ENCODE results near the gene HASPIN.
"Not testable (repeated sequence)": the region's sequence is repeated elsewhere in the genome, so short reads cannot be mapped to it uniquely, and the experiment has no call there.

HASPIN gene

GRCh38 chr17:3695129-3695722 lies 28.5 kb upstream of the HASPIN start:
- in situ Hi-C loops (cut with HindIII; ENCODE audit: low sequenced_read_pairs) = loop anchor here (10.0 kb wide), 1 partner anchor 70 kb away; no protein-coding TSS in a partner anchor

- in situ Hi-C loops (cut with HindIII; ENCODE audit: low sequenced_read_pairs) = loop anchor here (10.0 kb wide), 1 partner anchor 69 kb away; no protein-coding TSS in a partner anchor
These were observed 27.8 kb upstream of the HASPIN start, which contains the start of gene P2RX5 for GRCh38 chr17:3695723-3696411. Gene P2RX5, minus strand, starts transcription at chr17:3696155. Its CDS starts 150 bp downstream, at chr17:3696005.

- in situ Hi-C loops (cut with HindIII; ENCODE audit: low sequenced_read_pairs) = loop anchor here (10.0 kb wide), 1 partner anchor 68 kb away; no protein-coding TSS in a partner anchor
These were observed 26.6 kb upstream of the HASPIN start for GRCh38 chr17:3697103-3697476.

- in situ Hi-C loops (cut with HindIII; ENCODE audit: low sequenced_read_pairs) = loop anchor here (10.0 kb wide), 1 partner anchor 67 kb away; no protein-coding TSS in a partner anchor
These were observed 25.6 kb upstream of the HASPIN start for GRCh38 chr17:3698139-3698538.

GRCh38 chr17:3699951-3700350 lies 23.8 kb upstream of the HASPIN start:
- in situ Hi-C loops (cut with HindIII; ENCODE audit: low sequenced_read_pairs) = loop anchor here (10.0 kb wide), 1 partner anchor 65 kb away; no protein-coding TSS in a partner anchor

GRCh38 chr17:3702041-3702539 lies 21.6 kb upstream of the HASPIN start:
- in situ Hi-C loops (cut with HindIII; ENCODE audit: low sequenced_read_pairs) = not testable (repeated sequence)

GRCh38 chr17:3704931-3705717 lies 18.6 kb upstream of the HASPIN start:
- in situ Hi-C loops (cut with HindIII; ENCODE audit: low sequenced_read_pairs) = no loop called here

- in situ Hi-C loops (cut with HindIII; ENCODE audit: low sequenced_read_pairs) = not testable (repeated sequence)
These were observed 18.1 kb upstream of the HASPIN start for GRCh38 chr17:3705718-3705984.

GRCh38 chr17:3708366-3708765 lies 15.3 kb upstream of the HASPIN start:
- in situ Hi-C loops (cut with HindIII; ENCODE audit: low sequenced_read_pairs) = no loop called here

- in situ Hi-C loops (cut with HindIII; ENCODE audit: low sequenced_read_pairs) = no loop called here
These were observed 12.7 kb upstream of the HASPIN start for GRCh38 chr17:3710951-3711383.

- in situ Hi-C loops (cut with HindIII; ENCODE audit: low sequenced_read_pairs) = no loop called here
These were observed 10.8 kb upstream of the HASPIN start for GRCh38 chr17:3712811-3713463.

GRCh38 chr17:3715296-3715695 lies 8.4 kb upstream of the HASPIN start:
- in situ Hi-C loops (cut with HindIII; ENCODE audit: low sequenced_read_pairs) = no loop called here

- in situ Hi-C loops (cut with HindIII; ENCODE audit: low sequenced_read_pairs) = no loop called here
These were observed 5.5 kb upstream of the HASPIN start for GRCh38 chr17:3718201-3718600.

GRCh38 chr17:3719265-3719664 lies 4.4 kb upstream of the HASPIN start:
- in situ Hi-C loops (cut with HindIII; ENCODE audit: low sequenced_read_pairs) = no loop called here

- in situ Hi-C loops (cut with HindIII; ENCODE audit: low sequenced_read_pairs) = no loop called here
These were observed 987 bp upstream of the HASPIN start for GRCh38 chr17:3722716-3723115.

GRCh38 chr17:3723188-3723555 lies 531 bp upstream of the HASPIN start:
- in situ Hi-C loops (cut with HindIII; ENCODE audit: low sequenced_read_pairs) = no loop called here

- in situ Hi-C loops (cut with HindIII; ENCODE audit: low sequenced_read_pairs) = no loop called here
These were observed 825 bp downstream of the HASPIN start for GRCh38 chr17:3724378-3725077.

- in situ Hi-C loops (cut with HindIII; ENCODE audit: low sequenced_read_pairs) = no loop called here
These were observed 3.3 kb downstream of the HASPIN start for GRCh38 chr17:3727041-3727440.

- in situ Hi-C loops (cut with HindIII; ENCODE audit: low sequenced_read_pairs) = not testable (repeated sequence)
These were observed 4.4 kb downstream of the HASPIN start for GRCh38 chr17:3728099-3728498.

- in situ Hi-C loops (cut with HindIII; ENCODE audit: low sequenced_read_pairs) = no loop called here
These were observed 6.2 kb downstream of the HASPIN start for GRCh38 chr17:3729881-3730280.

Measured in endothelial cell of hepatic sinusoid (primary cell).